GM19193 (cell line): ENCODE measurements around the gene RERG.

Experiments used
- POLR2A ChIP-seq: IDR thresholded peaks from 4 replicates; pipeline ENCODE4 v1.6.1; 2011; ENCODE audit not compliant: insufficient read depth, insufficient read length; ENCODE audit errors: extremely low read depth

The RERG gene

GRCh38 chr12:15152456-15152855, 68.8 kb downstream of the RERG start:
- TF ChIP-seq POLR2A: no peak

GRCh38 chr12:15151161-15152091, 69.8 kb downstream of the RERG start:
- no peak for TF ChIP-seq POLR2A

- no peak for TF ChIP-seq POLR2A
Measured at GRCh38 chr12:15146585-15146984, 74.6 kb downstream of the RERG start.

GRCh38 chr12:15143467-15143866, 77.8 kb downstream of the RERG start:
- TF ChIP-seq POLR2A: no peak

GRCh38 chr12:15142711-15143110, 78.5 kb downstream of the RERG start:
- TF ChIP-seq POLR2A: no peak

GRCh38 chr12:15131431-15131830, 89.8 kb downstream of the RERG start:
- TF ChIP-seq POLR2A: no peak

GRCh38 chr12:15130541-15130940, 90.7 kb downstream of the RERG start:
- TF ChIP-seq POLR2A: no peak

GRCh38 chr12:15123401-15123800, 97.8 kb downstream of the RERG start:
- TF ChIP-seq POLR2A: no peak

- TF ChIP-seq POLR2A: no peak
Measured at GRCh38 chr12:15122344-15122743, 98.9 kb downstream of the RERG start.

GRCh38 chr12:15118955-15119354, 102.3 kb downstream of the RERG start:
- TF ChIP-seq POLR2A: no peak

- TF ChIP-seq POLR2A: no peak
Measured at GRCh38 chr12:15116983-15117382, 104.2 kb downstream of the RERG start.

GRCh38 chr12:15116086-15116485, 105.1 kb downstream of the RERG start:
- no peak for TF ChIP-seq POLR2A

GRCh38 chr12:15115434-15115833, 105.8 kb downstream of the RERG start:
- TF ChIP-seq POLR2A: no peak

- no peak for TF ChIP-seq POLR2A
Measured at GRCh38 chr12:15114501-15114900, 106.7 kb downstream of the RERG start.

- no peak for TF ChIP-seq POLR2A
Measured at GRCh38 chr12:15092826-15093225, 128.4 kb downstream of the RERG start.

- no peak for TF ChIP-seq POLR2A
Measured at GRCh38 chr12:15090441-15090840, 130.8 kb downstream of the RERG start.
